ES-I3 (cell line): Measurements from ENCODE around the gene RPL5.

Source experiments
- H3K36me3 ChIP-seq: 2 replicates; pipeline ENCODE4 v1.6.1; 2013; ENCODE audit warnings: mild to moderate bottlenecking, low read length, control low read depth, moderate library complexity; ENCODE audit not compliant: insufficient read depth
- H3K4me1 ChIP-seq: 2 replicates; pipeline ENCODE4 v1.6.1; 2013; ENCODE audit warnings: mild to moderate bottlenecking, control low read depth, low read length; ENCODE audit not compliant: insufficient read depth
- H3K9ac ChIP-seq: 2 replicates; pipeline ENCODE4 v1.6.1; 2013; ENCODE audit warnings: low read depth, mild to moderate bottlenecking, low read length, moderate library complexity
- H3K9me3 ChIP-seq: 2 replicates; pipeline ENCODE4 v1.6.1; 2013; ENCODE audit warnings: mild to moderate bottlenecking, low read length, moderate library complexity; ENCODE audit not compliant: control insufficient read depth, insufficient read depth

Gene RPL5

GRCh38 chr1:92857817-92858216 lies 26.0 kb downstream of the RPL5 start:
- H3K36me3 ChIP-seq, result no peaks in the 10 kb centered on the region
- no peaks in the 10 kb centered on the region for H3K9me3 ChIP-seq
- no peaks in the 10 kb centered on the region for H3K4me1 ChIP-seq
- H3K9ac ChIP-seq, result no peak overlapping the region

- H3K4me1 ChIP-seq, result no peaks in the 10 kb centered on the region
- no peak overlapping the region for H3K9ac ChIP-seq
- H3K9me3 ChIP-seq, result no peaks in the 10 kb centered on the region
- no peaks in the 10 kb centered on the region for H3K36me3 ChIP-seq
These were observed 26.9 kb downstream of the RPL5 start for GRCh38 chr1:92858564-92859399.

GRCh38 chr1:92859400-92860039 lies 27.7 kb downstream of the RPL5 start:
- no peaks in the 10 kb centered on the region for H3K4me1 ChIP-seq
- H3K9me3 ChIP-seq, result no peaks in the 10 kb centered on the region
- H3K9ac ChIP-seq, result no peak overlapping the region
- no peaks in the 10 kb centered on the region for H3K36me3 ChIP-seq

GRCh38 chr1:92862605-92863004 lies 30.8 kb downstream of the RPL5 start:
- no peak overlapping the region for H3K9ac ChIP-seq
- H3K9me3 ChIP-seq, result no peaks in the 10 kb centered on the region
- no peaks in the 10 kb centered on the region for H3K4me1 ChIP-seq
- H3K36me3 ChIP-seq, result no peaks in the 10 kb centered on the region

DNA sequence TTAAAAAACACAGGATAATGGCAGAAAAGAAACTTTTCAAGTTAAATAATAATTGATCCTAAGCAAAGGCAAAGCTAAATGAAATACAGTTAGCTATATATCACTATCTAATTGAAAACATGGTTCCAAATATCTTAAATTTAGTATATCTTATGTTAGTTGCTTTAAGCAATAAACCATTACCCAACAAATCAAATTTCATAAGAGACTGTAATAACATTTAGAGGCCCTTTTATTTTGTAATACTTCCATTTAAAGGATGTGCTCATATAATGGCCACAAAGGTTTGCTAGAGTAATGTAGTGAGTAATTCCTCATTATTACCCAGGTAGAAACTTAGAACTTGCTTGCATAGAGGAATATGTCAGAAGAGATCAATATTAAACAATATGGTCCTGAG lies 32.3 kb downstream of the RPL5 start:
- Histone ChIP-seq H3K4me1 (no peaks in the 10 kb centered on the region), H3K9ac (no peak overlapping the region), H3K9me3 (no peaks in the 10 kb centered on the region), H3K36me3 (no peaks in the 10 kb centered on the region)

DNA sequence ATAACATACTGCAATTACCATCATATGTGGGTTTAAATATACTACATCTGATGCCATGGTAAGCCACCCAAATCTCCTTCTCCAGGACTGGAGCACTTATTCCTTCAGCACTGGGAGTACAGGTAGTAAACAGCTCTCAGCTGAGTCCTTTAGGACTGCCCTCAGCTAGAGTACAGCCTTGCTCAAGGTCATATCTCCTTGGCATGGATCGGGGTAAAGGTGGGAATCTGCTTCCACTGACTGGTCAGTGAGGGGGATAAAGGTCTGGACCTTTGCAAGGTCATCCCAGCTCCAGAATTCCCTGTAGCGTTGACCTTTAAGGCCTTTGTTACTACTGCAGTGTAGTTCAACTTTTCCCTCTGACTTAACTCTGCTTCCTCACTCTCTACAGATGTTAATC lies 38.8 kb downstream of the RPL5 start:
- Histone ChIP-seq H3K36me3 (no peaks in the 10 kb centered on the region), H3K9me3 (no peaks in the 10 kb centered on the region), H3K9ac (no peak overlapping the region), H3K4me1 (no peaks in the 10 kb centered on the region)

DNA sequence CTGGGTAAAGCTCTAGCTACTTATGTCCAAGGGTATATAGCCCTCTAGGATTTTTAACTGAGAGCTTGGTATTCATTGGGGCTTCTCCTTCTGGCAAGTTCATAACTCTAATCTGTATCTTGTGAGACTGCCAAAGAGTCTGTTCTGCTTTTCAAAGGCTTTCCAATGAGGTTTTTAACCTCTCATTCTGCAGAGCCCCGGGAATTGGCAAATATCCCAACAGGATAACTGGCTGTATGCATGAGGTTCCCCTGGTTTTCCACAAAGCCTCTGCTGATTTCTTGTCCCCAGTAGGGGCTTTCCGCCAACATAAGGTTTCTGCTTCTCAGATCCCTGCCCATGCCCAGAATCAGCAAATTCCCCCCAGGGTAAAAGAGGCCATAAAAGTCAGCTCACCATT lies 40.9 kb downstream of the RPL5 start:
- H3K9me3 ChIP-seq, result no peaks in the 10 kb centered on the region
- H3K36me3 ChIP-seq, result no peaks in the 10 kb centered on the region
- H3K4me1 ChIP-seq, result no peaks in the 10 kb centered on the region
- no peak overlapping the region for H3K9ac ChIP-seq

DNA sequence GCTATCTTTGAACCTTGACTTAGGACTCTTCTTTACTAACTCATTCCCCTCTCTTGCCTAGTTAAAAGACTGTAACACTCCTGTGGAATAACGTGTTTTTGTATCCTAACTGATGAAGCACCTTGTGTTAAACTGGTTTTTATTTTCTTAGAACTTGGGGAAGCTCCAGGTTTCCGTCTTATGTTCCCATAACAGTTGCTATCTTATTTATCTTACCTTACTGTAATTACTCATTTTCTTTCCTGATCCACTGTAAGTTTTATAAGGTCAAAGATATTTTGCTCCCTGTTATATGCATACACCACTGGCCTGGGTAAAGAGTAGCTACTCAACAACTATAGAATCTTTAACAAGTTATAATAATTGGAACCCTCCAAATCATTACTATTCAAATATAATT lies 43.1 kb downstream of the RPL5 start:
- H3K4me1 ChIP-seq, result peaks cover 7% of the 10 kb centered on the region; the same call in 1 of the 2 replicates
- no peaks in the 10 kb centered on the region for H3K9me3 ChIP-seq
- no peak overlapping the region for H3K9ac ChIP-seq

DNA sequence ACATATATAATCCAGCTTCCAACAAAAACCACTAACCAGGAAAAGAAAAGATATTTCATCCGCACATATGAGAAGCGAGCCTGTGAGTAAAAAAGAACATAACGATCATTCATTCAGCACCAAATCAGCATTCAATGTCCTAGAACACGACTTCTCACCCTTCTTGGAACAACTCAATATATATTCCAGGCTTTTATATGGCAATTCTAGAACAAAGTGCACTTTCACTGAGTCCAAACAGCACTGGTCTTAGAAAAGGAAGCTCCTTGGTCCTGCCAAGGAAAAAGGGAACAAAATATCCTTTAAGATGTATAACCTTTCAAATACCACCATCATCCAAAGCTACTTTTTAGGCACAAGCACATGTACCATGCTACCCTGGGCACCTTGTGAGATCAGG lies 44.5 kb downstream of the RPL5 start:
- Histone ChIP-seq H3K9me3 (no peaks in the 10 kb centered on the region), H3K36me3 (no peaks in the 10 kb centered on the region), H3K4me1 (peaks cover 7% of the 10 kb centered on the region; the same call in 1 of the 2 replicates), H3K9ac (no peak overlapping the region)

More for the DNA sequence above, 43.1 kb downstream of the RPL5 start:
- no peaks in the 10 kb centered on the region for H3K36me3 ChIP-seq

DNA sequence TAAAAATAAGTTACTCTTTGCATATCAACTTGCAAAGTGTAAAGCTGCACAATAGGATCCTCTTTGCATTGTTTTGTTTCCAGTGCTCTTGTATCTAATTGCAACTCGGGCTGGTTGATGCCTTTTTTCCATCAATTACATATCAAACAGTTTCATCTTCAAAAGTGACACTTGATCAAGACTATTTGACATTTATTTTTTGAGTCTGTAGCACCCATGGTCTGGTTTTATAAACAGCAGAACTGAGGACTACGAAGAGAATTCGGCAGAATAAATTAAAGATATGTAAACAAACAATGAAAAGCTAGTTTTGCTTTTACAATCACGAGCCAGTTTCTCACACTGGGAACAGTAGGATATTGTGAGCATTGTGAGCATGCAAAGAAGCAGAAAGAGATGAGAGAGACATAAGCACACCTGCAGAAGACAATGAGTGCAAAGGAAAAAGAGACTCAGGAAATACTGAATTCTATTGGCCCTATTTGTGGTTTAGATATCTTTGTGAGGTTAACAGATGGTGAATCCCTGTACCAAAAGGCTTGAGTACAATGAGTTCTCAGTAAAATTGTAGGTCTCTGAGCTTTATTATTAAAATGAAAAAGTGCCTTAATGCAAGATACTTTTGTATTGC lies 45.4 kb downstream of the RPL5 start:
- Histone ChIP-seq H3K4me1 (peaks cover 7% of the 10 kb centered on the region; the same call in 1 of the 2 replicates), H3K36me3 (no peaks in the 10 kb centered on the region), H3K9ac (no peak overlapping the region), H3K9me3 (no peaks in the 10 kb centered on the region)

- H3K4me1 ChIP-seq, result peaks cover 7% of the 10 kb centered on the region; the same call in 1 of the 2 replicates
- H3K9ac ChIP-seq, result no peak overlapping the region
- no peaks in the 10 kb centered on the region for H3K36me3 ChIP-seq
- no peaks in the 10 kb centered on the region for H3K9me3 ChIP-seq
These were observed 46.0 kb downstream of the RPL5 start for GRCh38 chr1:92877792-92878191.

GRCh38 chr1:92879316-92879968 lies 47.6 kb downstream of the RPL5 start:
- Histone ChIP-seq H3K36me3 (no peaks in the 10 kb centered on the region), H3K9me3 (no peaks in the 10 kb centered on the region), H3K4me1 (peaks cover 7% of the 10 kb centered on the region; the same call in 1 of the 2 replicates), H3K9ac (no peak overlapping the region)

- Histone ChIP-seq H3K36me3 (no peaks in the 10 kb centered on the region), H3K9ac (no peak overlapping the region), H3K9me3 (no peaks in the 10 kb centered on the region), H3K4me1 (peaks cover 7% of the 10 kb centered on the region; the same call in 1 of the 2 replicates)
These were observed 49.6 kb downstream of the RPL5 start for GRCh38 chr1:92881391-92881790.

GRCh38 chr1:92882819-92883218 lies 51.0 kb downstream of the RPL5 start:
- H3K36me3 ChIP-seq, result no peaks in the 10 kb centered on the region
- no peaks in the 10 kb centered on the region for H3K9me3 ChIP-seq
- no peak overlapping the region for H3K9ac ChIP-seq
- peaks cover 7% of the 10 kb centered on the region; the same call in 1 of the 2 replicates for H3K4me1 ChIP-seq
